T47D (cell line): ENCODE measurements around the gene FAM187B.
"Not testable (repeated sequence)": the region's sequence is repeated elsewhere in the genome, so short reads cannot be mapped to it uniquely, and the experiment has no call there.

Source experiments
- DNase-seq, 2 experiments: peaks; one replicate each; pipeline versions ENCODE4 v3.0.0 to v3.0.0-alpha.2; 2011 to 2012; ENCODE audit warnings: low read depth in 1 of 2, low spot score in 1 of 2
- JUND ChIP-seq: IDR thresholded peaks from 2 replicates; pipeline ENCODE4 v1.6.1; 2012; ENCODE audit warnings: low read depth
- in situ Hi-C: cut with HindIII; loops from 2 replicates; pipeline ENCODE4 v1.10.0; 2016; ENCODE audit warnings: low sequenced_read_pairs, low pct_unique_long_range_greater_than_20kb

FAM187B gene

GRCh38 chr19:35240327-35240726 is 11.8 kb upstream of the FAM187B start:
- DNase-seq, result no peak
- no peak for TF ChIP-seq JUND
- in situ Hi-C loops, result no loop called here

- DNase-seq, in situ Hi-C loops: not testable (repeated sequence)
Measured at GRCh38 chr19:35239597-35239996, 11.1 kb upstream of the FAM187B start.

DNA sequence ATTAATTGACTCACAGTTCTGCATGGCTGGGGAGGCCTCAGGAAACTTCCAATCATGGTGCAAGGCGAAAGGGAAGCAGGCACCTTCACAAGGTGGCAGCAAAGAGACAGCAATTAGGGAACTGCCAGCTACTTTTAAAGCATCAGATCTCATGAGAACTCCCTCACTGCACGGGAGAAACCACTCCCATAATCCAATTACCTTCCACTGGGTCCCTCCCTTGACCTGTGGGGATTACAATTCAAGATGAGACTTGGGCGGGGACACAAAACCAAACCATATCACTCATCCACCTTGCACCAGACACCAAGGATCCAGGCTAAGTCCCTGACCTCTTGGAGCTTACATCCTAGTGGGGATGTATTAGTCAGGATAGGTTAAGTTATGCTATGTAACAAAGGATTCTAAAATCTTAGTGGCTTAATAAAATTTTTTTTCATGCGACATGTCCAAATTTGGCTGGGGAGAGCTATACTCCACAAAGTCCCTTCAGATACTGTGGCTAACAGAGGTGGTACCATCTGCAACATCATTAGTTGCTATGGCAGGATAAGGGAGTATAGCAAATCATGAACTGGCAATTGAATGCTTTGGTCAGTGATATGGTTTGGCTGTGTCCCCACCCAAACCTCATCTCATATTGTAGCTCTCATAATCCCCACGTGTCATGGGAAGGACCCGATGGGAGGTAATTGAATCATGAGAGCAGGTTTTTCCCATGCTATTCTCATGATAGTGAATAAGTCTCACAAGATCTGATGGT is 8.3 kb upstream of the FAM187B start:
- TF ChIP-seq JUND, result no peak
- in situ Hi-C loops, result no loop called here
- DNase-seq, result peak in 1 of 2 experiments; percentile 58

DNA sequence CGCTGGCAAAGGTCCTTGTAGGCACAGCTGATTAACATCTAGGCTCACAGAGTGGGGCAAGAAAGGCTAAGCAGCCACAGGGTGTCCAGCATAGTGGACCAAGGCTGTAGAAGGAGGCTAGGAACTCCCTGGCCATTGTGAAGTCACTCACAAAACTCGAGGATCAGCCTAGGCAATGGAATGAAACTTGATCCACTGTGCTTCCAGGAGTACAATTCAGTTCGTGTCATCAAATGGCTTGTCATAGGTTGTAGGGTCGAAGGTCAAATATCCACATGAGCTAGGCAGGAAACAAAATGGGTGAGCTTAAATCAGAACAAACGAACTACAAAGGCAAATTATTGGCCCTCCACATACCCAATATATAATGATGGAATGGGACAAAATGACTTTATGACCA is 4.4 kb upstream of the FAM187B start:
- in situ Hi-C loops, result no loop called here
- DNase-seq, result no peak
- TF ChIP-seq JUND, result no peak

GRCh38 chr19:35231956-35232645 is 3.6 kb upstream of the FAM187B start:
- in situ Hi-C loops, result no loop called here
- no peak for TF ChIP-seq JUND
- DNase-seq, result no peak

DNA sequence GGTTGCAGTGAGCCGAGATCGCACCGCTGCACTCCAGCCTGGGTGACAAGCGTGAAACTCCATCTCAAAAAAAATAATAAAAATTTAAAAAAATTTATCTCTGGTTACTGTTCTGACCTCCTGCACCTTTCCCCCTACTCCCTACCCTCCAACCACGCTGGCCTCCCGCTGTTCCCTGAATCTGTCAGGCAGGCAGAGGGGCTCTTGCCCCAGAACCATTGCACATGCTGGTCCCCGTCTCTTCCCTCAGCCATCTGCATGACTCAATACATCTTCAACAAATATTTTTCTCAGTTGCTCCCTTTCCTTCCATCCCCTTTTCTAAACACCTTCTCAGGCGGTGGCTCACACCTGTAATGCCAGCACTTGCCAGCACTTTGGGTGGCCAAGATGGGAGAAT is 1.1 kb upstream of the FAM187B start:
- DNase-seq, result no peak
- in situ Hi-C loops, result no loop called here
- TF ChIP-seq JUND, result no peak

- no peak for DNase-seq
- in situ Hi-C loops, result no loop called here
- TF ChIP-seq JUND, result no peak
Measured at GRCh38 chr19:35226748-35227147, 1.8 kb downstream of the FAM187B start.

GRCh38 chr19:35225951-35226350 is 2.6 kb downstream of the FAM187B start:
- in situ Hi-C loops, result no loop called here
- no peak for TF ChIP-seq JUND
- no peak for DNase-seq

GRCh38 chr19:35224681-35225571 is 3.6 kb downstream of the FAM187B start:
- in situ Hi-C loops, result no loop called here
- no peak for DNase-seq
- no peak for TF ChIP-seq JUND

- no peak for DNase-seq
- TF ChIP-seq JUND, result no peak
- in situ Hi-C loops, result no loop called here
Measured at GRCh38 chr19:35223862-35224505, 4.6 kb downstream of the FAM187B start.

- in situ Hi-C loops, result no loop called here
Measured at GRCh38 chr19:35223084-35223790, 5.3 kb downstream of the FAM187B start.

More at GRCh38 chr19:35223084-35223790, 5.3 kb downstream of the FAM187B start:
- TF ChIP-seq JUND, result no peak
- DNase-seq, result no peak
